ENCODE measurements around the gene GALNT9. TPM values are rescaled to one million over a fixed set of nuclear protein-coding genes. Genes with fewer than 3 reads are reported as not detected.

Gene GALNT9
- polyA plus RNA-seq, 3 donors: not detected

DNA sequence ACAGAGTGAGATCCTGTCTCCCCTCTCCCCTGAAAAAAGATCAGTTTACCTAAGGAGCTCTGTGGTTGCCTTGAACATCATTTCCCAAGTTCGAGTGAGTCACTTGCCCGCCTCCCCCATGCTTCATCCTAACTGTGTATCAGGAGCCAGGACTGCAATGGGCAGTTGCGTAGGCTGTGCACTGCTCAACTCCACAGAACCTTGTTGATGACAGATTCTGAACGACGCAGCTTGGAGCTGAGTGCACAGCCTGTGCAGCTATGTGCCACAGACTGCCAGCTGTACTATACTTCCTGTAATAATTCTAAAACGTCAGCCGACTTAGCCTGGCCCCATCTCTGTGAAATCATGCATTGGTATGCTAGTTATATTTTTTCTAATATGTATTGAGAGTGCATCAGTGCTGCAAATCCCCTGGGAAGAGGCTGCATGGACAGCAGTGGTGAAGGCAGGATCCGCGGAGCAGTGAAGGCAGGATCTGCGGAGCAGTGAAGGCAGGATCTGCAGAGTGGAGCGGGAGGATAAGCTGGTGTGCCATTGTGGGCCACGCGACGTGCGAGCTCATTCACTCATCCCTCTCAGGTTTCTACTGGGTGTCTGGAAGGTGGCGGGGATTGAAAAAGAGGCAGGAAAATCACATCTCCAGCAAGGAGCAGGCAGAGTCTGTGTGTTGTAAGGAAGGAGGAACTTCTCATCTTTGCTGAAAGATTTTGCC is 80.8 kb downstream of the GALNT9 start:
- Mint-ChIP-seq H3K27me3 (ENCODE audit: low read depth in 3 of 3) (peaks cover 4 to 12% (median 7%) of the 10 kb centered on the region in 3 donors), H3K36me3 (no peaks in the 10 kb centered on the region), H3K4me3 (no peak overlapping the region), H3K27ac (no peak overlapping the region), H3K4me1 (no peaks in the 10 kb centered on the region), H3K9me3 (peaks cover 0 to 4% (median under 1%) of the 10 kb centered on the region in 7 donors)
- H3K36me3 ChIP-seq (replicated peaks in 1 of 2; ENCODE audit: control insufficient read depth in 1 of 2, insufficient read depth in 2 of 2, low read length in 2 of 2): no peaks in the 10 kb centered on the region
- 55% methylated on average over 8 of the region's 16 CpGs for WGBS (ENCODE audit: insufficient coverage)
- no peaks in the 10 kb centered on the region for H3K79me2 ChIP-seq (ENCODE audit: insufficient read depth, low read length)
- no peaks in the 10 kb centered on the region for H3K4me1 ChIP-seq (ENCODE audit: control insufficient read depth in 1 of 2, insufficient read depth in 2 of 2, low read length in 2 of 2)
- TF ChIP-seq, protein P1, sequence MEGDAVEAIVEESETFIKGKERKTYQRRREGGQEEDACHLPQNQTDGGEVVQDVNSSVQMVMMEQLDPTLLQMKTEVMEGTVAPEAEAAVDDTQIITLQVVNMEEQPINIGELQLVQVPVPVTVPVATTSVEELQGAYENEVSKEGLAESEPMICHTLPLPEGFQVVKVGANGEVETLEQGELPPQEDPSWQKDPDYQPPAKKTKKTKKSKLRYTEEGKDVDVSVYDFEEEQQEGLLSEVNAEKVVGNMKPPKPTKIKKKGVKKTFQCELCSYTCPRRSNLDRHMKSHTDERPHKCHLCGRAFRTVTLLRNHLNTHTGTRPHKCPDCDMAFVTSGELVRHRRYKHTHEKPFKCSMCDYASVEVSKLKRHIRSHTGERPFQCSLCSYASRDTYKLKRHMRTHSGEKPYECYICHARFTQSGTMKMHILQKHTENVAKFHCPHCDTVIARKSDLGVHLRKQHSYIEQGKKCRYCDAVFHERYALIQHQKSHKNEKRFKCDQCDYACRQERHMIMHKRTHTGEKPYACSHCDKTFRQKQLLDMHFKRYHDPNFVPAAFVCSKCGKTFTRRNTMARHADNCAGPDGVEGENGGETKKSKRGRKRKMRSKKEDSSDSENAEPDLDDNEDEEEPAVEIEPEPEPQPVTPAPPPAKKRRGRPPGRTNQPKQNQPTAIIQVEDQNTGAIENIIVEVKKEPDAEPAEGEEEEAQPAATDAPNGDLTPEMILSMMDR (IDR thresholded peaks at IDR 0.05): no peak
- no peaks in the 10 kb centered on the region for H4K20me1 ChIP-seq (ENCODE audit: insufficient read depth, low read length)
- DNase-seq: no peak
- H3K4me3 ChIP-seq (replicated peaks in 1 of 3; ENCODE audit: low read depth in 2 of 3, low read length in 3 of 3): no peak overlapping the region
- no peaks in the 10 kb centered on the region for H3K9me3 ChIP-seq (replicated peaks in 1 of 2; ENCODE audit: control insufficient read depth in 1 of 2, insufficient read depth in 1 of 2, low read length in 2 of 2)
- no peaks in the 10 kb centered on the region for H3K27me3 ChIP-seq (ENCODE audit: control insufficient read depth in 2 of 2, insufficient read depth in 2 of 2, low read length in 2 of 2)
- no peak overlapping the region for H3K9ac ChIP-seq (ENCODE audit: insufficient read depth, low read length, poor library complexity, severe bottlenecking)
- no peak overlapping the region for H2AFZ ChIP-seq (ENCODE audit: insufficient read depth, low read depth, low read length, poor library complexity, severe bottlenecking)
- H3K4me2 ChIP-seq (replicated peaks; ENCODE audit: extremely low read depth, low read length, poor library complexity, severe bottlenecking): no peak overlapping the region
- no peak overlapping the region for H3K27ac ChIP-seq (ENCODE audit: low read depth in 1 of 2, low read length in 2 of 2)
- intact Hi-C loops (cut with micrococcal nuclease): no loop called here

DNA sequence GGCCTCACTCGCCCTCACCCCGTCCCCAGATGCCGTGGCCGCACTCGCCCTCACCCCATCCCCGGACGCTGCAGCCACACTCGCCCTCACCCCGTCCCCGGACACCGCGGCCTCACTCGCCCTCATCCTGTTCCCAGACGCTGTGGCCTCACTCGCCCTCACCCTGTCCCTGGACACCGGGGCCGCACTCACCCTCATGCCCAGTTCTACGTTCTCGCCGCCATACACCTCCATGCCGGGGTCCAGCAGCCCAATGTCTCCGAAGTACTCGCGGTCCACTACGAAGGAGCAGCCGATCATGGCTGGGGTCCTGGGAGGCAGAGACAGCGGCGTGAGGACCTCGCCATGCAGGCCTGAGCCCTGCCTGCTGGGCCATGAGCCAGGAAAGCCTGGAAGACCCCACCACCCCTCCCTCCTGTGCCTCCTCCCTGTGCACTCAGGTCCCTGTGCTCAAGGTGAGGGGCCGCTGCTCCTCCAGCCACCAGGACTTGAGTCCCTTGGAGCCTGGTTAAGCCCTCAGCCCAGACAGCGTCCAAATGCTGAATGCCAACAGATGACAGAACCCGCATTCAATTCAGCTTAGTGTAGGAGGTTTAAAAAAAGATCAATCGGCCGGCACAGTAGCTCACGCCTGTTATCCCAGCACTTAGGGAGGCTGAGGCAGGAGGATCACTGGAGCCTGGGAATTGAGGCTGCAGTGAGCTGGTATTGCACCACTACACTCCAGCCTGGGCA is 81.5 kb downstream of the GALNT9 start:
- H3K36me3 Mint-ChIP-seq: no peaks in the 10 kb centered on the region
- H3K27ac Mint-ChIP-seq: no peak overlapping the region
- intact Hi-C loops (cut with micrococcal nuclease): no loop called here
- H3K4me2 ChIP-seq (replicated peaks; ENCODE audit: extremely low read depth, low read length, poor library complexity, severe bottlenecking): no peak overlapping the region
- H2AFZ ChIP-seq (ENCODE audit: insufficient read depth, low read depth, low read length, poor library complexity, severe bottlenecking): no peak overlapping the region
- no peaks in the 10 kb centered on the region for H4K20me1 ChIP-seq (ENCODE audit: insufficient read depth, low read length)
- no peaks in the 10 kb centered on the region for H3K4me1 ChIP-seq (ENCODE audit: control insufficient read depth in 1 of 2, insufficient read depth in 2 of 2, low read length in 2 of 2)
- H3K4me3 ChIP-seq (replicated peaks in 1 of 3; ENCODE audit: low read depth in 2 of 3, low read length in 3 of 3): no peak overlapping the region
- H3K4me1 Mint-ChIP-seq: no peaks in the 10 kb centered on the region
- H3K4me3 Mint-ChIP-seq: no peak overlapping the region
- DNase-seq: no peak
- TF ChIP-seq, protein P1 (IDR thresholded peaks at IDR 0.05): no peak
- no peaks in the 10 kb centered on the region for H3K27me3 ChIP-seq (ENCODE audit: control insufficient read depth in 2 of 2, insufficient read depth in 2 of 2, low read length in 2 of 2)
- no peaks in the 10 kb centered on the region for H3K36me3 ChIP-seq (replicated peaks in 1 of 2; ENCODE audit: control insufficient read depth in 1 of 2, insufficient read depth in 2 of 2, low read length in 2 of 2)
- H3K27me3 Mint-ChIP-seq (ENCODE audit: low read depth in 3 of 3): peaks cover 4 to 17% (median 9%) of the 10 kb centered on the region in 3 donors
- H3K27ac ChIP-seq (ENCODE audit: low read depth in 1 of 2, low read length in 2 of 2): no peak overlapping the region
- H3K9me3 ChIP-seq (replicated peaks in 1 of 2; ENCODE audit: control insufficient read depth in 1 of 2, insufficient read depth in 1 of 2, low read length in 2 of 2): no peaks in the 10 kb centered on the region
- 96% methylated on average over 33 of the region's 35 CpGs for WGBS (ENCODE audit: insufficient coverage)
- H3K9ac ChIP-seq (ENCODE audit: insufficient read depth, low read length, poor library complexity, severe bottlenecking): no peak overlapping the region
- peaks cover 0 to 6% (median 3%) of the 10 kb centered on the region in 7 donors for H3K9me3 Mint-ChIP-seq
- H3K79me2 ChIP-seq (ENCODE audit: insufficient read depth, low read length): no peaks in the 10 kb centered on the region
